Endothelial cell of umbilical vein (primary cell): ENCODE data around the gene CAMK2D. TPM values are rescaled to one million over a fixed set of nuclear protein-coding genes. Genes with fewer than 3 reads are reported as not detected.
A peak's percentile ranks its signal among the peaks of the same experiment; 100 is the strongest.

Experiments used
- BruUV-seq: library from RNA; stranded (reverse); fragments of 400-500 nt; replicated peaks from 2 replicates; lab custom pipeline; 2021; lab: Mats Ljungman, UMichigan
- CTCF ChIA-PET: fragments of 300-600, 350-600 bp; sonication (Branson Sonifier 250); formaldehyde crosslinking; loops from one replicate; lab custom pipeline; 2021; ENCODE audit warnings: antibody characterized with exemption, inconsistent platforms; lab: Charles Lee
- POLR2A ChIA-PET: fragments of 300-600, 350-600 bp; sonication (Branson Sonifier 250); formaldehyde crosslinking; loops from one replicate; lab custom pipeline; 2021; ENCODE audit warnings: antibody characterized with exemption, inconsistent platforms; lab: Charles Lee
- DNase-seq: peaks from one replicate; pipeline ENCODE4 v3.0.0-alpha.2; 2011; ENCODE audit warnings: low read depth, low spot score
- FAIRE-seq: peaks from 2 replicates; lab custom pipeline; 2011; peaks lifted over from hg19 to GRCh38; lab: Jason Lieb, UNC
- H2AFZ ChIP-seq: 2 replicates; pipeline ENCODE4 v1.6.0; 2012; ENCODE audit warnings: low read depth, low read length, control low read depth, inconsistent platforms
- H3K27ac ChIP-seq: 2 replicates; pipeline ENCODE4 v1.5.1; 2011; ENCODE audit warnings: low read depth, mild to moderate bottlenecking, control low read depth, low read length, moderate library complexity; ENCODE audit not compliant: insufficient read depth
- H3K27me3 ChIP-seq, 2 experiments: 2 replicates each; pipeline versions ENCODE4 v1.6.0 to v1.6.1; 2011; ENCODE audit warnings: low read length in 2 of 2, mixed read lengths in 1 of 2; ENCODE audit not compliant: control insufficient read depth in 2 of 2, insufficient read depth in 2 of 2
- H3K36me3 ChIP-seq, 2 experiments: 2 replicates in 1 of 2; 3 replicates in 1 of 2; pipeline ENCODE4 v1.5.1; 2011; ENCODE audit warnings: low read length in 2 of 2, mild to moderate bottlenecking in 1 of 2, moderate library complexity in 1 of 2; ENCODE audit not compliant: control insufficient read depth in 2 of 2, insufficient read depth in 2 of 2; ENCODE audit errors: extremely low read depth in 1 of 2
- H3K4me1 ChIP-seq: 3 replicates; pipeline ENCODE4 v1.5.1; 2011; ENCODE audit warnings: mild to moderate bottlenecking, low read length; ENCODE audit not compliant: control insufficient read depth, insufficient read depth; ENCODE audit errors: extremely low read depth
- H3K4me2 ChIP-seq: 2 replicates; pipeline ENCODE4 v1.6.1; 2011; ENCODE audit warnings: low read length, control low read depth, mixed read lengths; ENCODE audit not compliant: insufficient read depth
- H3K4me3 ChIP-seq, 3 experiments: fragments of 200-600 bp in 1 of 3; sonication (generic), shearing (Covaris generic) in 1 of 3; replicated peaks in 1 of 3; 2 replicates each; pipeline ENCODE4 v1.5.1; 2011 to 2016; ENCODE audit warnings: control low read depth in 3 of 3, low read length in 3 of 3, mild to moderate bottlenecking in 2 of 3, inconsistent platforms in 1 of 3, low read depth in 1 of 3, moderate library complexity in 1 of 3; ENCODE audit not compliant: insufficient read depth in 1 of 3
- H3K79me2 ChIP-seq: 2 replicates; pipeline ENCODE4 v1.6.0; 2012; ENCODE audit warnings: low read length, inconsistent platforms; ENCODE audit not compliant: control insufficient read depth, insufficient read depth
- H3K9ac ChIP-seq: replicated peaks from 2 replicates; pipeline ENCODE3; 2011; ENCODE audit warnings: low read length, control low read depth; ENCODE audit not compliant: insufficient read depth; ENCODE audit errors: extremely low read depth
- H3K9me1 ChIP-seq: replicated peaks from 3 replicates; pipeline ENCODE4 v1.6.0; 2011; ENCODE audit warnings: mild to moderate bottlenecking, low read length; ENCODE audit not compliant: control insufficient read depth, insufficient read depth; ENCODE audit errors: extremely low read depth
- H3K9me3 ChIP-seq: replicated peaks from 2 replicates; pipeline ENCODE4 v1.5.1; 2012; ENCODE audit warnings: low read length, inconsistent platforms; ENCODE audit not compliant: control insufficient read depth, insufficient read depth
- H4K20me1 ChIP-seq: replicated peaks from 2 replicates; pipeline ENCODE3; 2011; ENCODE audit warnings: mild to moderate bottlenecking, low read length; ENCODE audit not compliant: control insufficient read depth, insufficient read depth; ENCODE audit errors: extremely low read depth
- EZH2 ChIP-seq: IDR thresholded peaks from 2 replicates; pipeline ENCODE4 v1.6.1; 2012; ENCODE audit warnings: borderline replicate concordance, low read depth, mild to moderate bottlenecking, moderate library complexity, low read length, inconsistent platforms; ENCODE audit not compliant: severe bottlenecking
- FOS ChIP-seq: IDR thresholded peaks from 2 replicates; pipeline ENCODE4 v1.6.1; 2011; ENCODE audit warnings: mild to moderate bottlenecking, low read length, moderate library complexity, borderline replicate concordance; ENCODE audit not compliant: insufficient read depth
- GATA2 ChIP-seq: IDR thresholded peaks from 2 replicates; pipeline ENCODE4 v1.7.0; 2011; ENCODE audit warnings: low read depth, mild to moderate bottlenecking, moderate library complexity, mixed read lengths, low read length; ENCODE audit not compliant: insufficient read length, insufficient read depth
- JUN ChIP-seq: IDR thresholded peaks from 2 replicates; pipeline ENCODE4 v1.6.1; 2011; ENCODE audit warnings: borderline replicate concordance, low read depth; ENCODE audit not compliant: insufficient read length, insufficient read depth
- MYC ChIP-seq: IDR thresholded peaks from one replicate; pipeline ENCODE4 v1.6.1; 2011; ENCODE audit warnings: mild to moderate bottlenecking, low read depth, low read length
- POLR2A ChIP-seq: IDR thresholded peaks from 2 replicates; pipeline ENCODE4 v1.6.1; 2012; ENCODE audit warnings: low read depth, mild to moderate bottlenecking, control low read depth, low read length
- POLR2AphosphoS5 ChIP-seq: IDR thresholded peaks from 2 replicates; pipeline ENCODE4 v1.6.1; 2012; ENCODE audit warnings: low read depth, mild to moderate bottlenecking, control low read depth, low read length, moderate library complexity; ENCODE audit not compliant: insufficient read depth
- dilution Hi-C: fragments of 300-500 bp; cut with MboI; formaldehyde crosslinking; loops from one replicate; pipeline ENCODE4 v1.15.0; 2019; ENCODE audit warnings: low sequenced_read_pairs; ENCODE audit not compliant: extremely low pct_ligation_motif_present
- intact Hi-C: fragments of 100-400 bp; cut with micrococcal nuclease; formaldehyde crosslinking; loops from one replicate; pipeline ENCODE4 v1.10.0; 2022
- polyA plus RNA-seq, 4 experiments: library from polyadenylated mRNA; depleted of rRNA in 3 of 4; stranded (reverse) in 3 of 4; unstranded in 1 of 4; fragments of >200 nt; gene quantifications; 2 replicates each; pipeline versions ENCODE4 v1.2.1 to v1.2.3, GENCODE V29; 2011 to 2012; ENCODE audit warnings: missing spikeins in 1 of 4
- total RNA-seq: library from RNA; stranded (reverse); gene quantifications from 2 replicates; pipeline ENCODE4 v1.2.3, GENCODE V29; 2021
- TF ChIP-seq, protein P1 (sequence below): IDR thresholded peaks from 2 replicates; pipeline ENCODE4 v1.6.1; 2011; ENCODE audit not compliant: insufficient read depth, insufficient read length
- TF ChIP-seq, protein P2 (sequence below), 2 donors: IDR thresholded peaks; 1 replicate in 1 of 2; 2 replicates in 1 of 2; pipeline ENCODE4 v1.5.1; 2011; ENCODE audit warnings: low read length in 2 of 2, mild to moderate bottlenecking in 2 of 2, moderate library complexity in 2 of 2, control low read depth in 1 of 2, inconsistent platforms in 1 of 2, low read depth in 1 of 2; ENCODE audit not compliant: insufficient read depth in 1 of 2; ENCODE audit errors: extremely low read depth in 1 of 2

Gene CAMK2D
- total and polyA plus RNA-seq, 2 donors (not counting 3 experiments of a cell fraction or from before 2014, with no cell fraction given) = 10.4 to 30.7 TPM

- Histone ChIP-seq H3K4me2 (peak overlapping the region; percentile 89), H3K9ac (peak overlapping the region; percentile 71), H2AFZ (peak overlapping the region; percentile 71), H3K79me2 (no peaks in the 10 kb centered on the region), H3K9me1 (no peaks in the 10 kb centered on the region), H3K36me3 (peaks cover 0 to 4% of the 10 kb centered on the region in 2 experiments), H3K4me1 (peaks cover 17% of the 10 kb centered on the region), H4K20me1 (no peaks in the 10 kb centered on the region), H3K27ac (peak overlapping the region; percentile 78), H3K27me3 (no peaks in the 10 kb centered on the region), H3K4me3 (peak overlapping the region in 1 of 3 experiments; percentile 29), H3K9me3 (no peaks in the 10 kb centered on the region)
- BruUV-seq = TSS peak; percentile 77
- peak; percentile 78 for FAIRE-seq
- dilution Hi-C loops = no loop called here
- intact Hi-C loops = loop anchor here (1.0 to 5.0 kb wide), 5 partner anchors 9 to 309 kb away; partner anchors contain the start of gene CAMK2D
- CTCF ChIA-PET = interaction anchor here (1.0 to 1.7 kb wide), 4 partner anchors 9 to 95 kb away, joined by 3 to 9 read pairs (median 6); no protein-coding TSS in a partner anchor
- POLR2A ChIA-PET = interaction anchor here (0.6 to 1.2 kb wide), 3 partner anchors 9 to 107 kb away, joined by 3 to 6 read pairs (median 3); no protein-coding TSS in a partner anchor
- TF ChIP-seq MYC (no peak), POLR2AphosphoS5 (no peak), GATA2 (no peak), JUN (peak; percentile 7), POLR2A (peak; percentile 25), FOS (no peak), EZH2 (no peak)
- TF ChIP-seq, protein P1, sequence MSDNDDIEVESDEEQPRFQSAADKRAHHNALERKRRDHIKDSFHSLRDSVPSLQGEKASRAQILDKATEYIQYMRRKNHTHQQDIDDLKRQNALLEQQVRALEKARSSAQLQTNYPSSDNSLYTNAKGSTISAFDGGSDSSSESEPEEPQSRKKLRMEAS = no peak
- TF ChIP-seq, protein P2, sequence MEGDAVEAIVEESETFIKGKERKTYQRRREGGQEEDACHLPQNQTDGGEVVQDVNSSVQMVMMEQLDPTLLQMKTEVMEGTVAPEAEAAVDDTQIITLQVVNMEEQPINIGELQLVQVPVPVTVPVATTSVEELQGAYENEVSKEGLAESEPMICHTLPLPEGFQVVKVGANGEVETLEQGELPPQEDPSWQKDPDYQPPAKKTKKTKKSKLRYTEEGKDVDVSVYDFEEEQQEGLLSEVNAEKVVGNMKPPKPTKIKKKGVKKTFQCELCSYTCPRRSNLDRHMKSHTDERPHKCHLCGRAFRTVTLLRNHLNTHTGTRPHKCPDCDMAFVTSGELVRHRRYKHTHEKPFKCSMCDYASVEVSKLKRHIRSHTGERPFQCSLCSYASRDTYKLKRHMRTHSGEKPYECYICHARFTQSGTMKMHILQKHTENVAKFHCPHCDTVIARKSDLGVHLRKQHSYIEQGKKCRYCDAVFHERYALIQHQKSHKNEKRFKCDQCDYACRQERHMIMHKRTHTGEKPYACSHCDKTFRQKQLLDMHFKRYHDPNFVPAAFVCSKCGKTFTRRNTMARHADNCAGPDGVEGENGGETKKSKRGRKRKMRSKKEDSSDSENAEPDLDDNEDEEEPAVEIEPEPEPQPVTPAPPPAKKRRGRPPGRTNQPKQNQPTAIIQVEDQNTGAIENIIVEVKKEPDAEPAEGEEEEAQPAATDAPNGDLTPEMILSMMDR (IDR thresholded peaks at IDR 0.05; ENCODE audit: extremely low read depth in 1 of 2, insufficient read depth in 1 of 2, low read depth in 1 of 2, low read length in 2 of 2) = no peak
- peak; percentile 95 for DNase-seq
Measured at GRCh38 chr4:113452868-113453620, 308.5 kb downstream of the CAMK2D start.
